HG03354 (cell line): Measurements from ENCODE around the gene MLLT1.

Source experiments
- ATAC-seq: cut with Tn5 transposase; IDR thresholded peaks from one replicate; pipeline ENCODE4 v1.9.1; 2021; ENCODE audit warnings: mild to moderate bottlenecking; ENCODE audit not compliant: unreplicated experiment, poor library complexity, severe bottlenecking

Gene MLLT1

GRCh38 chr19:6185093-6185834, 94.5 kb downstream of the MLLT1 start:
- no peak for ATAC-seq

GRCh38 chr19:6181119-6181518, 98.7 kb downstream of the MLLT1 start:
- ATAC-seq = no peak

GRCh38 chr19:6173190-6173589, 106.6 kb downstream of the MLLT1 start:
- ATAC-seq = no peak

GRCh38 chr19:6172074-6172863, 107.5 kb downstream of the MLLT1 start:
- no peak for ATAC-seq

- ATAC-seq = no peak
These were observed 112.7 kb downstream of the MLLT1 start for GRCh38 chr19:6167115-6167514.

GRCh38 chr19:6164906-6165531, 114.8 kb downstream of the MLLT1 start:
- ATAC-seq = no peak

- peak; percentile 57 for ATAC-seq
These were observed 118.4 kb downstream of the MLLT1 start for GRCh38 chr19:6161271-6161850.
